Epithelial cell of prostate (primary cell): Measurements from ENCODE around the gene ATAD2B.

Experiments used
- DNase-seq: peaks from one replicate; pipeline ENCODE4 v3.0.0-alpha.2; 2011; ENCODE audit warnings: low read depth, low spot score
- H3K27ac ChIP-seq: fragments of 450-650 bp; 2 replicates; pipeline ENCODE4 v1.5.1; 2017; ENCODE audit warnings: mild to moderate bottlenecking

The ATAD2B gene

GRCh38 chr2:23916727-23917405, 10.1 kb downstream of the ATAD2B start:
- no peak overlapping the region for H3K27ac ChIP-seq
- no peak for DNase-seq

GRCh38 chr2:23915327-23915726, 11.6 kb downstream of the ATAD2B start:
- no peak for DNase-seq
- H3K27ac ChIP-seq = no peak overlapping the region

- DNase-seq = no peak
These were observed 14.9 kb downstream of the ATAD2B start for GRCh38 chr2:23912054-23912453.

GRCh38 chr2:23905155-23905554, 21.8 kb downstream of the ATAD2B start:
- DNase-seq = no peak
- no peak overlapping the region for H3K27ac ChIP-seq

More at GRCh38 chr2:23912054-23912453, 14.9 kb downstream of the ATAD2B start:
- H3K27ac ChIP-seq = no peak overlapping the region

GRCh38 chr2:23904692-23905091, 22.2 kb downstream of the ATAD2B start:
- DNase-seq = no peak

GRCh38 chr2:23904215-23904614, 22.7 kb downstream of the ATAD2B start:
- H3K27ac ChIP-seq = no peak overlapping the region
- no peak for DNase-seq

More at GRCh38 chr2:23904692-23905091, 22.2 kb downstream of the ATAD2B start:
- H3K27ac ChIP-seq = no peak overlapping the region

GRCh38 chr2:23903034-23903433, 23.9 kb downstream of the ATAD2B start:
- peak overlapping the region; percentile 89 for H3K27ac ChIP-seq
- no peak for DNase-seq

GRCh38 chr2:23901966-23902846, 24.7 kb downstream of the ATAD2B start:
- DNase-seq = peak; percentile 53
- peak overlapping the region; percentile 89 for H3K27ac ChIP-seq

GRCh38 chr2:23900541-23901322, 26.2 kb downstream of the ATAD2B start:
- DNase-seq = peak; percentile 77

GRCh38 chr2:23900133-23900532, 26.8 kb downstream of the ATAD2B start:
- peak overlapping the region; percentile 89 for H3K27ac ChIP-seq
- DNase-seq = no peak

More at GRCh38 chr2:23900541-23901322, 26.2 kb downstream of the ATAD2B start:
- peak overlapping the region; percentile 89 for H3K27ac ChIP-seq

- DNase-seq = no peak
- no peak overlapping the region for H3K27ac ChIP-seq
These were observed 55.7 kb downstream of the ATAD2B start for GRCh38 chr2:23871206-23871605.

GRCh38 chr2:23867449-23867848, 59.5 kb downstream of the ATAD2B start:
- no peak for DNase-seq
- H3K27ac ChIP-seq = no peak overlapping the region

- H3K27ac ChIP-seq = no peak overlapping the region
- no peak for DNase-seq
These were observed 64.1 kb downstream of the ATAD2B start for GRCh38 chr2:23862716-23863426.

- DNase-seq = no peak
- no peak overlapping the region for H3K27ac ChIP-seq
These were observed 65.0 kb downstream of the ATAD2B start for GRCh38 chr2:23861952-23862351.

- H3K27ac ChIP-seq = no peak overlapping the region
- no peak for DNase-seq
These were observed 66.9 kb downstream of the ATAD2B start for GRCh38 chr2:23859983-23860382.

- DNase-seq = no peak
- no peak overlapping the region for H3K27ac ChIP-seq
These were observed 67.7 kb downstream of the ATAD2B start for GRCh38 chr2:23859234-23859633.

- no peak for DNase-seq
- H3K27ac ChIP-seq = no peak overlapping the region
These were observed 76.2 kb downstream of the ATAD2B start for GRCh38 chr2:23850564-23851256.

- H3K27ac ChIP-seq = no peak overlapping the region
- DNase-seq = no peak
These were observed 82.0 kb downstream of the ATAD2B start for GRCh38 chr2:23844905-23845304.
